Measurements from ENCODE around the gene C1QTNF4. TPM values are rescaled to one million over a fixed set of nuclear protein-coding genes. Genes with fewer than 3 reads are reported as not detected.
A peak's percentile ranks its signal among the peaks of the same experiment; 100 is the strongest.

C1QTNF4 gene
- polyA plus RNA-seq, 1 donor, result 11.6 TPM

DNA sequence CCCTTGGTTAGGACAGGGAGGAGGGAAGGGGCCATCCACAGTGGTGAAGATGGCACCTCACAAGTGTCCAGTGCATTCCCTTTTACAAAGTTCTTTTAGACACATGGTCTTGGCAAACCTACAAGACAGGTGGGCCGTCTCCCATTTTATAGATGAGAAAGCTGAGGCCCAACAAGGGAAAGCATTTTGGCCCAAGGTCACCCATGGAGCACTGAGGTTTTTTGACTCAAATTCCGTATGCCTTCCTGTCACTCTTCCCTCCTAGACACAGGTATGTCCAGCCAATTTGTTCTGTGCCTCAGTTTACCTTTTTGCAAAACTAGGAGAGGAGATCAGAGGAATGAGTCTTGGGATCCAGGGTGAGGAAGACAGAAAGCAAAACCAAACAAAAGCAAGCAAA is 1.2 kb downstream of the C1QTNF4 start:
- no peak for DNase-seq

DNA sequence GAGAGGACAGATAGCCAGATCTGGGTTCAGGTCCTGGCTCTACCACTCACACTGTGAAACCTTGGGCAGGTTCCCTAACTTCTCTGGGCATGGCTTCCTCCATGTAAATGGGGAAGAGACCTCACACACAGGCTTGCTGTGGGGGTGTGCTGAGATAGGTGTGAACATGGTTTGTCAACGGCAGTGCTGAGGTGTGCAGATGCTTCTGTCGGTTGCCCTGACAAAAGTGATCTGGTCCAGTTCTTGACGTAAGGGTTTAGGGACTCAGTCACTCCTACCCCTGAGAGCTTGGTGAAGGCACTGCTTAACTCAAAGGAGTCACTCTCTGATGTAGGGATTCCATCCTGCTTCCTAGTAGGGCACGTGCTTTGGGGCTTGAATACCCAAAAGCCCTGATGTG is 2.0 kb downstream of the C1QTNF4 start:
- DNase-seq, result no peak

DNA sequence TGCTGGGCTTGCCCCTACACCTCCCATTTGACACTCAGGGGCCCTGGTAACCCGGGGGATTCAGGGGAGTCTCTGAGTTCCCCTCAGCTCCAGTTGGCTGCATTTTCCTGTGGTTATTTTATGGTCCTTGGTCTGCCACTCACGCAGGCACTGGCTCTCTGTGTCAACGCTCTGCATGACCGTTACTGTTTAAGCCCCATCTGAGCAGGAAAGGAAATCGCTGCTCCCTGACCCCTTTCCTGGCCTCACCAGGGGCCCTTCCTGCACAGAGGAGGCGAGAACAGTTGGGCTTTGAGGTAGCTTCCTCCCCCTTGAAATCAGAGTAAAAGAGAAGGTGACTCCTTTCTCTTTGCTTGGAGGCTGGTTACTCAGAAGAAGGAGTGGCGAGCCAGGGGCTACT is 2.4 kb downstream of the C1QTNF4 start:
- no peak for DNase-seq

DNA sequence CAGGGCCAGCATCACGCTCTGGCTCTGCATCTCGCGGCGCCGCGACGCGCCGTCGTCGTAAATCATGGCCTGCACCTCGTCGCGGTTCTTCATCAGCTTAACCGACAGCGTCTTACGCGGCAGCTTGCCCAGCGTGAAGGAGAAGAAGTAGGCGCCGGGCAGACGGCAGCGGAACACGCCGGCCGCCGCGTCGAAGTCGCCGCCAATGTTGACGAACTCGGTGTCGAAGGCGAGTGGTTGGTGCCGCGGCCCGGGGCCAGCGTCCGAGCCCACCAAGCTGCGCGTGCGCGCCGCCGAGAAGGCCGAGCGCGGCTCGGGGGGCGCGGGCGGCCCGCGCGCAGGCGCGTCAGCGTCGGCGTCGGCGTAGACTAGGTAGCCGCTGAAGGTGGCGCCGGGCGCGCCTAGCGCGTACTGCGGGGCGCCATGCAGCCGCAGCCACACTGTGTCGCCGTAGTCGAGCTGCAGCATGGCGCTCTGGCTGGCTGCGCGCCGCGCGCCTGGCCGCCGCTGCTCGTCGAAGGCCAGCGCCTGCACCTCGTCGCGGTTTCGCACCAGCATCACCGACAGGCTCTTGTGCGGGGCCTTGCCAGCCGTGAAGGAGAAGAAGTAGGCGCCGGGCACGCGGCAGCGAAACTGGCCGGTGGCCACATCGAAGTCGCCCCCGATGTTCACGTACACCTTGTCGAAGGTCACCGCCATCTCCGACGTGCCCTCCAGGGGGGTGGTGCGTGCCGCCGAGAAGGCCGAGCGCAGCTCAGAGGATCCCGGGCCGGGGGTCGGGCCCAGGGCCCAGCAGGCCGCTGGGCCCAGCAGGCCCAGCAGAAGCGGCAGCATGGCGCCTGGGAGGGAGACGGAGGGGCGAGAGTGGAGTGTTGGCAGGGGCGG is 4.0 kb downstream of the C1QTNF4 start:
- DNase-seq, result peak; percentile 87

DNA sequence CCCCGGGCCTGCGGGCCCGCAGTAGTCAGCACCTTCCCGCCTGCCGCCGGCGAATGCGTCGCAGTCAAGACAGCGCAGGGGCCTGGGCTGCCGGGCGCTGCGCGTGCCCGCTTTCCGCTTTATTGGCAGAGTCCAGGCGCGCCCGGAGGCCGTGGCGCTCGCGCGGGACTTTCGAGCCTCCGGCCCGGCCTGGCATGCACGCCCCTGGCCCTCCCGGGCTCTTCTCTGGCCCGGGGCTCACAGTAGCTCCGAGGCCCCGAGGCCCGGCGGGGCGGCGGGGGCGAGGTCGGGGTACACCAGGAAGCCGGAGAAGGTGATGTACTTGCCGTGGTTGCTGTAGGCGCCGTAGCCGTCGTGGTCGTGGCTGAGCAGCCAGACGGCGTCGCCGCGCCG is 4.6 kb downstream of the C1QTNF4 start:
- no peak for DNase-seq

DNA sequence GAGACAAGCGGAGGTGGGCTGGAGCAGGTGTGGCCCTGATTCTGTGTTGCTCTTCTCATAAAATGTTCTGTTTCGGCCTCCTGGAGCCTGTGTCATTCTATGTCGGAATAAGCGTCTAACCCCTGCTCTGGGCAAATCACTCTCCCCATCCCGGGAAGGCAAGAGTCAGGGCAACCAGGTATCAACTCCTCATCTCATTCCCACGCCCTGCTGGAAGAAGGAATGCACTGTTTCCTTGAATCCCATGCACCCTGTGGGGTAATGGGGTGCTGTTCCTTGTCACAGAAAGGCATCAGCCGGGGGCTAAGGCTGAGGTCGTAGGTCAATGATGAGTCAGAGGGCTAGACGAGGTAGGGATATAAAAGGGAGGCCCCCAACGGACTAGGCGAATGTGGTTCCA is 5.1 kb downstream of the C1QTNF4 start:
- DNase-seq, result no peak

DNA sequence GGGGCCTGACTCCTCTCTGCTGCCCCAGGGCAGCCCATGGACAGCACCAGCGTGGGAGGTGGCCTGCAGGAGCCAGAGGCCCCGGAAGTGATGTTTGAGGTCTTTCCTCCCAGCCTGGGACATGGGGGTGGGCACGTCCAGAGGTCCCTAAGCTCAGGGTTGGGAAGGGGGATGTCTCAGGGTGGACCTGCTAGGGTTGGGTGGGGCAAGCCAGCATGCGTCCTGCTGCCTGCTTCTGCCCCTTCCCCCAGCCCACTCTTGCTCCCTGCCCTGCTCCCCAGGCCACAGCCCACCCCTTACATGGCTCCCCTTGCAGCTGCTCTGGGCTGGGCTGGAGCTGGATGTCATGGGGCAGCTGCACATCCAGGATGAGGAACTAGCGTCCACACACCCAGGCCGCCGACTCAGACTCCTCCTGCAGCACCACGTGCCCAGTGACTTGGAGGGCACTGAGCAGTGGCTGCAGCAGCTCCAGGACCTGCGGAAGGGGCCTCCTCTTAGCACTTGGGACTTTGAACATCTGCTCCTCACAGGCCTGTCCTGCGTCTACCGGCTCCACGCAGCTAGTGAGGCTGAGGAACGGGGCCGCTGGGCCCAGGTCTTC is 6.4 kb downstream of the C1QTNF4 start:
- no peak for DNase-seq

DNA sequence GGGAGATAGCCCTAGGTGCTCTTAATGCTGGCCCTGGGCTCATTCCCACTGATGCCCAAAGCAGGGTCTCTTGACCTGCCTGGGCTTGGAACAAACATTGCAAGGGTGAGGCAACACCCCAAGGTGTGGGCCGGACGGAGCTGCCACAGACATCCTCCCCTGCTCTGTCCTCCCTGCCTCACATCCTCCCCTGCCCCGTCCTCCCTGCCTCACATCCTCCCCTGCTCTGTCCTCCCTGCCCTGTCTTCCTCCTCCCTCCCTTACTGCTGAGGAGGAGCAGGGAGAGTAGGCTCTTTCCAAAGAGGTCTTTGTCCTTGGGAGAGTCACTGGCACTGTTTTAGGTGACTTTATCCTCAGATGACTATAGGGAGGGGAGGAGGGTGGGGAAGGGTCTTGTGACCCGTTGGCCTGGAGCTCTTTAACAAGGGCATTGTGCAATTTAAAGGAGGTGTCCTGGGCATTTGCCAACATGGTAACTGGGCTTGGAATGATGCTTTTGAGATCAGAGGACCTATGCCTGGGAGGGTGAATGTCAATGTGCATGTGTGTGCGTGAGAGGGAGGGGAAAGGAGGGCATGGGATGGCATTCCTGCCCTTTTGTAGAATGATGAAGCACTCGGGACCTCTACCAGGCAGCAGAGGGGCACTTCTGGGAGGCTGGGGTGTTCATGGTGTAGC is 7.0 kb downstream of the C1QTNF4 start:
- no peak for DNase-seq

DNA sequence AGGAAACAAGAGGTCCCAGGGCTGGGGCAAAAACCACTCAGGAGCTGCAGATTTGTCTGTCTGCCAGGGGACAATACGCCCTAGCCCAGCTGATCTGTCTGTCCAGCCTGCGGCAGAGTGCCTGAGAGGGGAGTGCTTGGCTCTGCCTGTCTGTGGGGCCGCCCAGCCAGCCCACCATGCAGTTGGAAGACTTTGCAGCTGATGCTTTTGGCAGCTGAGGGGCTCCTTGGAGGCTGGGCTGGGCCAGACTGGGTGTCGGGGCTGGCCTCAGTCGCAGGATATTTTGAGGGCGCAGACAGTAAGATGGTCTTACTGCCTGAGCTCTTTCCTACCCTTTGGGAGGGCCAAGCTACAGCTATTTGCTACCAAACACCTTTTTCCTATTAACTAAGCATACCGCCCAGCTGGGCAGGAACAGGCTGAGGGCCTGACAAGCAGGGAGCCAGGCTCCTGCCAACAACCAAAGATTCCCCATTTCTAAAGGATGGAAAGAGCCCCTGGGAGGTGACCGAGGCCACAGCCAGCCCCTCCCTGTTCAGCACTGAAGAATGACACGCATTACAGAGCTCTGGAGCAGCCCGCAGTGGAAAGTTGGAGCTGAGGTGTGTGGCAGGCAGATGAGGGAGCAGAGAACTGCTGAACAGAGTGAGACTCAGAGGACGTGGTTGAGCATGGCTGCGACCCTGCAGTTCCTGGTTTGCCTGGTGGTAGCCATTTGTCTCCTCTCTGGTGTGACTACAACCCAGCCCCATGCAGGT is 7.9 kb downstream of the C1QTNF4 start, which contains the start of gene FAM180B:
FAM180B (plus strand) TSS at position 581 of the 758 bp plus-strand sequence; CDS start at position 672, 91 bp downstream.
- DNase-seq, result peak; percentile 70

DNA sequence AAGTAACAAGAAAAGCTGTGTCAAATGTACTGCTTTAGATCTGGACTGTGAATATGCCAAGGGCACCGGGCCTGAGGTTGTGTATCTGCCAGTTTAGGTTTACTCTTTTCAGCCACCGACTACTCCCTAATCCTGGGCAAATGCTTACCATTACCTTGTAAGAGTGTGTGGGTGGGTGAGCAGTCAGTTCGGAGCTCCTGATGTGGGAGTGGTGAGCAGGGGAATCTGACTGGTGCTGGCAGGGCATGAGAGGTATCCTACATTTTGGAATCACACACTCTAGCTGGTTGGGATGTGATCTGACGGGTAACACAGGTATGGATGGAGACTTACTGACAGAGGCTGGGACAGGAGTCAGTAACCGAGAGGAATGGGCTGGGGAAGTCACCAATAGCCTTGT is 10.4 kb downstream of the C1QTNF4 start:
- no peak for DNase-seq

DNA sequence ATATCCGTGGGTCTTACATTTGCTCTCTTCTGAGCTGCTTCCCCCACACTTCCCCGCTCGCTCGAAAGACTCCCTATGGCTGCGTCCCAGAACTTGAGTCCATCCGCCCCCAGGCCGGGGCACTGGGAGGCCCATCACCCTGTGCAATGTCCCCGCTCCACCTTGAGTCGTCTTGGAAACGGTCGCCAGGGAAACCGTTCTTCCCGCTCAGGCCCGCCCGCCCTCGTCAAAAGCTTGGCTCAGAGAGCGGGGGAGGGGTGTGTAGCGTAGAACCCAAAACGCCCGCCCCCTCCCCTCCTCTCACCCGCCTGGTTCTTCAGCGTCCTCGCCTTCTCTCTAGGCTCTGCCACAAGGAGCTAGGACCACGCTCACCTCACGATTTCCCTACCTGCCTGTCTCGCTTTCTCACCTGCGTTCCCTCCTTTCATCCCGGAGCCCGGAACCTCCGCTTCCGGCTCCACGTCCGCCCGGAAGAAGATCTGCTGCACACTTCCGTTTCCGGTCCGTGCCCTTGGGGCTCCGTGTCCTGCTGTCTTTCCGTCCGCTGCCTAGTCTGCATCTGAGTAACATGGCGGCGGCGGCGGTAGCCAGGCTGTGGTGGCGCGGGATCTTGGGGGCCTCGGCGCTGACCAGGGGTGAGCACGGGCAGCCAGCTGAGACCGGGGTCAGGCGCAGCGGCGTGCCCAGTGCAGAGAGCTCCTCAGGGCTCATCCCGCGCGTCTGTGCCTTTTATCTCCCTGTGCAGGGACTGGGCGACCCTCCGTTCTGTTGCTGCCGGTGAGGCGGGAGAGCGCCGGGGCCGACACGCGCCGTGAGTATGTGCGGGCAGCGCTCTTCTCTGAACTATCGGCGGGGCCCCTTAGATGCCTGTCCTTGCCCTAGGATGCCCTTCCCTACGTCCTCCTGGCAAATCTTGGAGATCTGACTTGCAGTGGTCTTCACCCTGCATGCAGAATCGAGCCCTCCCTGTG is 15.4 kb downstream of the C1QTNF4 start, which contains the start of the genes KBTBD4 and NDUFS3:
KBTBD4 (minus strand) TSS at position 447 of the 971 bp plus-strand sequence; CDS start at position 428, 19 bp downstream.
NDUFS3 (plus strand) TSS at position 551 of the 971 bp plus-strand sequence; CDS start at position 569, 18 bp downstream.
- peak; percentile 93 for DNase-seq

DNA sequence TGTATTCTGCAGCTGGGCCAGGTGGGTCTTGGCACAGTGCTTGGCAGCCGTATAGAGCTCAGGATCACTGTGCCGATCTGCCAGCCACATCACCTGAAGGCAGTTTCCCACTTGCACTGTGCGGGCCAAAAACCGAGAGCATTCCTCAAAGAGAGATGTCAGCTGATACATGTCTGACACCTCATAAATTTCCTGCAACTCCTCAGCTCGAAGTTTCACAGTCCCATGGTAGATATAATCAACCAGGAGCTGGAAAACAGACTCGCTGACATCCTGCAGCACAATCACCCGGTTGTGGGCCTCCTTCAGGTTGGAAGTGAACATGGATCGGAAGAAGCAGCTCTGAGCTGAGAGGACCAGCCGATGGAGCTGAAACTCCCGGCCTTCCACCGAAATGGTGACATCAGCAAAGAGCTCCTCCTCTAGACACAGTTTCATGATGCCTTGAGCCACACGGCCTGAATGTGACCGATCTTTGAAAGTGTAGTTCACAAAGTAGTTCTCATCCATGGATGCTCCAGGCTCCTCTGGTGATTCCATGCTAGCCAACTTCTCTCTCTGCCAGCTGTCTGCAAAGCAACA is 16.7 kb downstream of the C1QTNF4 start:
- no peak for DNase-seq

DNA sequence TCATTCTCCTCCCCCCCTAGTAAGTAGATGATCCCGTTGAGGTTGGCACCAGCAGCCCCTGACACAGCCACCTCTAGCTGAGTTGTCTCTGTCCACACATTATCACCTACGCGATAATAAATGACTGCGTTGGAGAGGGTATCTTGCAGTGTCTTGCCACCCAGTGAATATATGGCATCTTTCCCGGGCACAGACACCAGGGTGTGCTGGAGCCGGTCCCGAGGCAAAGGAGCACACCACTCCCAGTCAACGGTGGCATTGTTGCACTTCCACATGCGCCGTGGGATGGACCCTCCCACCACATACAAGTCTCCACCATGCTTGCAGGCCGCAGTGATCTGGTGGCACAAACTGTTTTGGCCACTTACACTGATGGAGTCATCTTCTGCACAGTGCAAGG is 20.9 kb downstream of the C1QTNF4 start:
- DNase-seq, result no peak

DNA sequence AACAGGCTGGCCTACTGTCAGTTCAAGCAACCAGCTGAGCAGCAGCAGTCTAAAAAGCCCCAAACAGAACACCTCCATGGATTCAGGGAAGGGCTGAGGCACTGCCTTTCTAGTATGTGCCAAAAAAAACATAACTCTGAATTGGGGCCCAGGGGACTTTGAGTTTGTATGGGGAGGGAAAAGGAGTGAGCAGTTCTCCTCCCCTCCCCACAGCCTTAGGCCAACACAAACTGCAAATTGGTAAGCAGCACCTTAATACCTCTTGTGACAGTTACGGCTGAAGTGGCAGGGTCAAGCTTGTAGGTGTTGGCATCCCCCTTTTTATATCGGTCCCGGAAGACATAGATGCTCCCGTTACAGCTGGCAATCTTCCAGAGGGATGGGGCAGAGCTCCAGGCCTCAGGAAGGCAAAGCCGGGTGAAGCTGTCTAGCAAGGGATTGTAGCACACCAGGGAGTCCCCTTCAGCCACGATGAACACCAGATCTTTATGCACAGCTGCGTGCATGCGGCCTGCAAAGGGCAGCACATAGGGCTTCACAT is 21.4 kb downstream of the C1QTNF4 start:
- DNase-seq, result no peak

DNA sequence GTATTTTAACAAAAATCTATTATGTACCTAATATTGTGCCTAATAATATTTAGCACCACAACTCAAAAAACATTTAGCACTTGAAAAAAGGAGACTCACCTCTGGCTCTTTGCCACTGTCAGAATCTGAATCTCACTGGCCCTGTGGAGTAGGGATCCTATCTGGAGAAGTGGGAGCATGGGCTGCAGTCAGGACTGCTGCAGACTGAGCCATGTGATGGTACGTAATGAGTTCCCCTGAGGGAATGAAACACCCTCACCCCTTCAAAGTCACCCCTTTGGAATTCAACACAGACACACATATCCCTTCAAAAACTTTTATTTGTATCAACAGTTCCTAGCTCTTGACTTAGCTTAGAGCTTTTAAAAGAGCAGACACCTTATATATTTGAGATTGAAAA is 22.3 kb downstream of the C1QTNF4 start:
- no peak for DNase-seq

DNA sequence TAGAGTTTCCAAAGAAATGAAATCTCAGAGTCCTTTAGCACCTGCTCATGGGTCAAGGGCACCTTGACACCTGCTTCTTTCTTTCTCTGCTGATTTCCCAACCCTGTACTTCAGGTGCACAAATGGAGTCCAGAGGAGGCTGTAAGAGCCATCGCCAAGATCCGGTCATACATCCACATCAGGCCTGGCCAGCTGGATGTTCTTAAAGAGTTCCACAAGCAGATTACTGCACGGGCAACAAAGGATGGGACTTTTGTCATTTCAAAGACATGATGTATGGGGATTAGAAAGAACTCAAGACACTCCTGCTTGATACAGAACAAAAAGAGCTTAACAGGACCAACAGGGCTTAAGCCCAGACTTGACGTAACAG is 22.9 kb downstream of the C1QTNF4 start:
- no peak for DNase-seq

DNA sequence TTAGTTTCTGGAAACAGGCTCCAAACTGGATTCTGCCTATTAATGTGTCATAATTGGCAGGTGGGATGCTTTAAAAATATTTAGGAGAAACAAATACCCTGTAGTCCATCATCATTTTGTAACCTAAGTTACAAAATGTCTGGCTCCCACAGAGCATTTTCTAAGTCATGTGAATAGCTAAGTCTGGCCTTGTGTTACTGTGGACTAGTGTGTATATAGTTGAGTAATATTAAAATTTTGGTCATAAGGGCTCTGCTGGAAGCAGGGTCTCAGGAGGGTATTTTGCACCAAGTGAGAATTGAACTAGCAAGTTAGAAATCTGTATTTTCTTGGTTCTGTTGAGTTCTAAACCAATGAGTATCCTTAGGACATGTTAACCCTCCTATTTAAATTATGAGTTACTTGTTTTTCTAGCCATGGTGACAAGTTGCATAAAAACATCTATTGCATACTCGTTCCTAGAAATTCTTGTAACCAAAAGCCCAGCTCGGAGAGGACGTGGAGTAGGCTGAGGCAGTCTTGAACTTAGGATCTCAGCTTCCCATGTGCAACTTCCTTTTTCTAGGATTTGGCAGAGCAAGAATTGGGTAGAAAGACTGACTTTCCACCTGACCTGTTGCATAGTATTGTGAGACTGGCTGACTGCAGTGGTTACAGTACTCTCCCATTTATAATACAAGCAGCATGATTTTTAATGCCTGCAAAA is 23.4 kb downstream of the C1QTNF4 start:
- no peak for DNase-seq

DNA sequence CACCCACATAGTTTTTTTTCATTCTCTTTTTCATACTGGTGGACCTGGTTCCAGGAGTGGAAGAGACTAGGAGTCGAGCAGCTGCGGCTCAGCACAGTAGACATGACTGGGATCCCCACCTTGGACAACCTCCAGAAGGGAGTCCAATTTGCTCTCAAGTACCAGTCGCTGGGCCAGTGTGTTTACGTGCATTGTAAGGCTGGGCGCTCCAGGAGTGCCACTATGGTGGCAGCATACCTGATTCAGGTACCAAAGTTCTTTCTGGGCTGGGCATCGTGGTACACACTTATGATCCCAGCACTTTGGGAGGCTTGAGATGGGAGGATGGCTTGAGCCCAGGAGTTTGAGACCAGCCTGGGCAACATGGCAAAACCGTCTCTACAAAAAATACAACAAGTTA is 24.6 kb downstream of the C1QTNF4 start:
- no peak for DNase-seq

DNA sequence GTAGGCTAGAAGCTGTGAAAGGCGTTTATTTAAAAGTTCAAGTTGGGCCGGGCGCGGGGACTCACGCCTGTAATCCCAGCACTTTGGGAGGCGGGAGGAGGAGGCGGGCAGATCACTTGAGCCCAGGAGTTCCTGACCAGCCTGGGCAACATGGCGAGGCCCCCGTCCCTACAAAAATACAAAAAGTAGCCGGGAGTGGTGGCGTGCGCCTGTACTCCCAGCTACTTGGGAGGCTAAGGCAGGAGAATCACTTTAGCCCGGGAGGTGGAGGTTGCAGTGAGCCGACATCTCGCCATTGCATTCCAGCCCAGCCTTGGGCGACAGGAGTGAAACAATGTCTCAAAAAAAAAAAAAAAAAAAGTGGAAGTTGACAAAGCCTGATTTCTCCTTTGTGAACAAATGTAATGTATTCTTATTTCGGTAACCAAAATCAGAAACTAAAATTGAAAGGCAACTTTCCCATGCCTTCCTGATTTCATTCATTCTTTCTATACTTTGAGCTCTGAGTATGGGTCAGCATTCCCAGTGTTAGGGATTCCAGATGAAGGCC is 28.0 kb downstream of the C1QTNF4 start:
- no peak for DNase-seq

All from hindlimb muscle (tissue), 1 donor.